ENCODE data around the gene CENPO.
"Not testable (repeated sequence)": the region's sequence is repeated elsewhere in the genome, so short reads cannot be mapped to it uniquely, and the experiment has no call there.

DNA sequence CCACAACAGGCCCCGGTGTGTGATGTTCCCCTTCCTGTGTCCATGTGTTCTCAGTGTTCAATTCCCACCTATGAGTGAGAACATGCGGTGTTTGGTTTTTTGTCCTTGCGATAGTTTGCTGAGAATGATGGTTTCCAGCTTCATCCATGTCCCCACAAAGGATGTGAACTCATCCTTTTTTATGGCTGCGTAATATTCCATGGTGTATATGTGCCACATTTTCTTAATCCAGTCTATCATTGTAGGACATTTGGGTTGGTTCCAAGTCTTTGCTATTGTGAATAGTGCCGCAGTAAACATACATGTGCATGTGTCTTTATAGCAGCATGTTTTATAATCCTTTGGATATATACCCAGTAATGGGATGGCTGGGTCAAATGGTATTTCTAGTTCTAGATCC is 7.3 kb downstream of the CENPO start:
- TF ChIP-seq, protein P1, sequence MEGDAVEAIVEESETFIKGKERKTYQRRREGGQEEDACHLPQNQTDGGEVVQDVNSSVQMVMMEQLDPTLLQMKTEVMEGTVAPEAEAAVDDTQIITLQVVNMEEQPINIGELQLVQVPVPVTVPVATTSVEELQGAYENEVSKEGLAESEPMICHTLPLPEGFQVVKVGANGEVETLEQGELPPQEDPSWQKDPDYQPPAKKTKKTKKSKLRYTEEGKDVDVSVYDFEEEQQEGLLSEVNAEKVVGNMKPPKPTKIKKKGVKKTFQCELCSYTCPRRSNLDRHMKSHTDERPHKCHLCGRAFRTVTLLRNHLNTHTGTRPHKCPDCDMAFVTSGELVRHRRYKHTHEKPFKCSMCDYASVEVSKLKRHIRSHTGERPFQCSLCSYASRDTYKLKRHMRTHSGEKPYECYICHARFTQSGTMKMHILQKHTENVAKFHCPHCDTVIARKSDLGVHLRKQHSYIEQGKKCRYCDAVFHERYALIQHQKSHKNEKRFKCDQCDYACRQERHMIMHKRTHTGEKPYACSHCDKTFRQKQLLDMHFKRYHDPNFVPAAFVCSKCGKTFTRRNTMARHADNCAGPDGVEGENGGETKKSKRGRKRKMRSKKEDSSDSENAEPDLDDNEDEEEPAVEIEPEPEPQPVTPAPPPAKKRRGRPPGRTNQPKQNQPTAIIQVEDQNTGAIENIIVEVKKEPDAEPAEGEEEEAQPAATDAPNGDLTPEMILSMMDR (IDR thresholded peaks at IDR 0.05), result not testable (repeated sequence)
- TF ChIP-seq POLR2A (IDR thresholded peaks at IDR 0.05), result not testable (repeated sequence)

All from prostate gland (tissue), 2 donors.